IMR-90 (cell line): Measurements from ENCODE around the gene OR10H2. TPM values are rescaled to one million over a fixed set of nuclear protein-coding genes. Genes with fewer than 3 reads are reported as not detected.
"Not testable (repeated sequence)": the region's sequence is repeated elsewhere in the genome, so short reads cannot be mapped to it uniquely, and the experiment has no call there.

ENCODE experiments used
- ATAC-seq: fragments of 200-7000 bp; cut with Tn5 transposase; 2 replicates; pipeline ENCODE4 v1.9.1; 2020; ENCODE audit warnings: low read depth, mild to moderate bottlenecking, moderate library complexity
- BruUV-seq: library from RNA; stranded (reverse); fragments of 400-500 nt; replicated peaks from 2 replicates; lab custom pipeline; 2021; lab: Mats Ljungman, UMichigan
- CTCF ChIA-PET: fragments of 300-600 bp; formaldehyde crosslinking; extraction: SDS; loops from one replicate; lab custom pipeline; 2021; ENCODE audit warnings: antibody characterized with exemption; lab: Yijun Ruan, JAX
- POLR2A ChIA-PET: fragments of 300-600 bp; sonication (Branson Sonifier 250); formaldehyde crosslinking; loops from one replicate; lab custom pipeline; 2022; ENCODE audit warnings: antibody characterized with exemption; ENCODE audit not compliant: unreplicated experiment; lab: Charles Lee
- DNase-seq: peaks from one replicate; pipeline ENCODE4 v3.0.0; 2013
- H2AFZ ChIP-seq: replicated peaks from 2 replicates; pipeline ENCODE3; 2013; ENCODE audit warnings: low read length, mild to moderate bottlenecking; ENCODE audit not compliant: poor library complexity
- H2AK5ac ChIP-seq: 2 replicates; pipeline ENCODE4 v1.6.1; 2013; ENCODE audit warnings: low read depth, low read length, inconsistent platforms
- H2AK9ac ChIP-seq: replicated peaks from 2 replicates; pipeline ENCODE3; 2013; ENCODE audit warnings: mild to moderate bottlenecking, low read depth, low read length, moderate library complexity; ENCODE audit not compliant: poor library complexity
- H2BK120ac ChIP-seq: 2 replicates; pipeline ENCODE4 v1.6.1; 2013; ENCODE audit warnings: low read depth, low read length, inconsistent platforms
- H2BK15ac ChIP-seq: 3 replicates; pipeline ENCODE4 v1.6.1; 2013; ENCODE audit warnings: low read depth, low read length, inconsistent platforms
- H2BK20ac ChIP-seq: 2 replicates; pipeline ENCODE4 v1.6.1; 2013; ENCODE audit warnings: low read depth, mild to moderate bottlenecking, inconsistent platforms, low read length, moderate library complexity
- H2BK5ac ChIP-seq: 2 replicates; pipeline ENCODE4 v1.6.1; 2013; ENCODE audit warnings: mild to moderate bottlenecking, low read depth, low read length, inconsistent platforms; ENCODE audit not compliant: poor library complexity, severe bottlenecking
- H3K14ac ChIP-seq: replicated peaks from 2 replicates; pipeline ENCODE4 v1.6.1; 2013; ENCODE audit warnings: low read depth, low read length, inconsistent platforms
- H3K18ac ChIP-seq: 2 replicates; pipeline ENCODE4 v1.6.1; 2013; ENCODE audit warnings: low read depth, low read length, control low read depth
- H3K23ac ChIP-seq: 2 replicates; pipeline ENCODE4 v1.6.1; 2013; ENCODE audit warnings: low read depth, low read length, inconsistent platforms
- H3K27ac ChIP-seq: 2 replicates; pipeline ENCODE4 v1.5.1; 2013; ENCODE audit warnings: mild to moderate bottlenecking, control low read depth, low read length; ENCODE audit not compliant: insufficient read depth
- H3K27me3 ChIP-seq: 2 replicates; pipeline ENCODE4 v1.6.1; 2013; ENCODE audit warnings: low read length; ENCODE audit not compliant: control insufficient read depth, insufficient read depth
- H3K36me3 ChIP-seq: 2 replicates; pipeline ENCODE4 v1.6.1; 2013; ENCODE audit warnings: low read length, mixed read lengths; ENCODE audit not compliant: control insufficient read depth, insufficient read depth
- H3K4ac ChIP-seq: 2 replicates; pipeline ENCODE4 v1.6.1; 2013; ENCODE audit warnings: low read depth, low read length, inconsistent platforms
- H3K4me1 ChIP-seq: 2 replicates; pipeline ENCODE4 v1.6.1; 2013; ENCODE audit warnings: low read length, mixed read lengths; ENCODE audit not compliant: control insufficient read depth, insufficient read depth
- H3K4me2 ChIP-seq: 2 replicates; pipeline ENCODE4 v1.6.1; 2013; ENCODE audit warnings: low read depth, mild to moderate bottlenecking, control low read depth, low read length, moderate library complexity
- H3K4me3 ChIP-seq: 2 replicates; pipeline ENCODE4 v1.5.1; 2013; ENCODE audit warnings: low read depth, mild to moderate bottlenecking, control low read depth, low read length, moderate library complexity; ENCODE audit not compliant: insufficient read depth
- H3K56ac ChIP-seq: 2 replicates; pipeline ENCODE4 v1.6.1; 2013; ENCODE audit warnings: low read length, inconsistent platforms; ENCODE audit not compliant: insufficient read depth; ENCODE audit errors: extremely low read depth
- H3K79me1 ChIP-seq, 2 experiments: 2 replicates each; pipeline ENCODE4 v1.6.1; 2013; ENCODE audit warnings: low read length in 2 of 2, inconsistent platforms in 1 of 2, low read depth in 1 of 2
- H3K9ac ChIP-seq: 2 replicates; pipeline ENCODE4 v1.6.1; 2013; ENCODE audit warnings: low read depth, low read length, control low read depth
- H3K9me1 ChIP-seq: 2 replicates; pipeline ENCODE4 v1.6.1; 2013; ENCODE audit warnings: low read length, inconsistent platforms; ENCODE audit not compliant: insufficient read depth
- H3K9me3 ChIP-seq: 2 replicates; pipeline ENCODE4 v1.6.1; 2013; ENCODE audit warnings: low read length; ENCODE audit not compliant: control insufficient read depth, insufficient read depth
- H4K20me1 ChIP-seq: 2 replicates; pipeline ENCODE4 v1.6.1; 2013; ENCODE audit warnings: low read length, inconsistent platforms; ENCODE audit not compliant: insufficient read depth
- H4K5ac ChIP-seq: 2 replicates; pipeline ENCODE4 v1.6.1; 2013; ENCODE audit warnings: mild to moderate bottlenecking, low read depth, low read length, control low read depth
- H4K8ac ChIP-seq, 2 experiments: 2 replicates each; pipeline ENCODE4 v1.6.1; 2013; ENCODE audit warnings: low read depth in 2 of 2, low read length in 2 of 2, control low read depth in 1 of 2, inconsistent platforms in 1 of 2
- H4K91ac ChIP-seq: 2 replicates; pipeline ENCODE4 v1.6.1; 2013; ENCODE audit warnings: low read depth, low read length, inconsistent platforms; ENCODE audit not compliant: insufficient read depth
- WGBS, 2 experiments: methylation state at CpG; one replicate each; pipeline versions ENCODE4 v1.1.5 to v1.1.7; 2013; ENCODE audit warnings: missing lambda C conversion rate in 2 of 2; ENCODE audit not compliant: insufficient read length in 1 of 2; ENCODE audit errors: extremely low coverage in 2 of 2; 5-methylcytosine and 5-hydroxymethylcytosine counted together
- dilution Hi-C: fragments of 300-500 bp; cut with HindIII; formaldehyde crosslinking; loops from one replicate; pipeline ENCODE4 v1.14.3; 2018; ENCODE audit warnings: low sequenced_read_pairs; ENCODE audit not compliant: unreplicated experiment
- in situ Hi-C: fragments of 300-500 bp; cut with MboI; formaldehyde crosslinking; loops from 3 replicates; pipeline ENCODE4 v1.14.3; 2019; ENCODE audit warnings: low sequenced_read_pairs, inconsistent platforms, mixed read lengths
- intact Hi-C: fragments of 100-400 bp; cut with micrococcal nuclease; formaldehyde crosslinking; loops from 2 replicates; pipeline ENCODE4 v1.10.0; 2022
- polyA plus RNA-seq, 3 experiments: library from polyadenylated mRNA; depleted of rRNA; stranded (reverse); fragments of >200 nt; gene quantifications; 2 replicates each; pipeline ENCODE4 v1.2.3, GENCODE V29; 2012; ENCODE audit warnings: low replicate concordance in 1 of 3
- total RNA-seq: library from RNA; depleted of rRNA; stranded (reverse); fragments of >200 nt; gene quantifications from 2 replicates; pipeline ENCODE4 v1.2.3, GENCODE V29; 2012

OR10H2 gene
- total and polyA plus RNA-seq, 2 of the 4 experiments (the other 2 are of a cell fraction) = not detected

GRCh38 chr19:15679865-15680264 lies 48.0 kb upstream of the OR10H2 start:
- H3K9me1 ChIP-seq, H2BK5ac ChIP-seq, H4K20me1 ChIP-seq, H3K14ac ChIP-seq, H2BK15ac ChIP-seq, H2BK120ac ChIP-seq, H3K23ac ChIP-seq, H3K4me1 ChIP-seq, H3K4me2 ChIP-seq, H4K5ac ChIP-seq, H2AK9ac ChIP-seq, H3K27ac ChIP-seq, BruUV-seq, ATAC-seq, intact Hi-C loops, DNase-seq, H3K27me3 ChIP-seq, H4K8ac ChIP-seq, dilution Hi-C loops, H2AK5ac ChIP-seq, H3K18ac ChIP-seq, H3K56ac ChIP-seq, H2AFZ ChIP-seq, H3K79me1 ChIP-seq, H3K4ac ChIP-seq, H2BK20ac ChIP-seq, H3K9ac ChIP-seq, POLR2A ChIA-PET, CTCF ChIA-PET, H3K4me3 ChIP-seq, H4K91ac ChIP-seq, H3K36me3 ChIP-seq: not testable (repeated sequence)
- peaks cover 16% of the 10 kb centered on the region for H3K9me3 ChIP-seq
- WGBS, 2 experiments = no CpG with 5 or more reads among the region's 4 CpGs
- in situ Hi-C loops = loop anchor here (10.0 kb wide), 1 partner anchor 95 kb away; no protein-coding TSS in a partner anchor
